AG04449 (cell line): ENCODE results near the gene MEMO1.
A peak's percentile ranks its signal among the peaks of the same experiment; 100 is the strongest.
"Not testable (repeated sequence)": the region's sequence is repeated elsewhere in the genome, so short reads cannot be mapped to it uniquely, and the experiment has no call there.

ENCODE experiments used
- CTCF ChIA-PET: fragments of 350-600 bp; formaldehyde crosslinking; extraction: SDS; loops from one replicate; lab custom pipeline; 2021; ENCODE audit warnings: antibody characterized with exemption; lab: Yijun Ruan, JAX
- POLR2A ChIA-PET: fragments of 400-600, 350-600 bp; formaldehyde crosslinking; extraction: SDS; loops from one replicate; lab custom pipeline; 2020; ENCODE audit warnings: antibody characterized with exemption, inconsistent platforms; lab: Yijun Ruan, JAX
- DNase-seq: peaks from one replicate; pipeline ENCODE4 v3.0.0-alpha.2; 2010; ENCODE audit warnings: low read depth, low spot score
- H3K4me3 ChIP-seq: 2 replicates; pipeline ENCODE4 v1.5.1; 2011; ENCODE audit warnings: low read depth, mild to moderate bottlenecking, control low read depth, low read length
- CTCF ChIP-seq: IDR thresholded peaks from one replicate; pipeline ENCODE4 v1.5.1; 2011; ENCODE audit warnings: mild to moderate bottlenecking, moderate library complexity, low read length, control low read depth, inconsistent platforms; ENCODE audit not compliant: insufficient read depth; ENCODE audit errors: missing control alignments

Gene MEMO1

GRCh38 chr2:32039447-32040219 is 28.8 kb upstream of the MEMO1 start, which contains the start of gene DPY30:
TSS of gene DPY30 (minus strand) at chr2:32039805. CDS start at chr2:32039456, 349 bp downstream.
- DNase-seq = peak; percentile 23
- ChIA-PET POLR2A (interaction anchor here (0.6 to 1.7 kb wide), 8 partner anchors 15 to 131 kb away, joined by 3 to 23 read pairs (median 3); partner anchors contain the start of genes MEMO1, SLC30A6 and SPAST), CTCF (interaction anchor here (0.7 to 1.2 kb wide), 2 partner anchors 18 to 152 kb away, joined by 3 read pairs; no protein-coding TSS in a partner anchor)
- TF ChIP-seq CTCF = no peak
- peak within 1 kb of the TSS; percentile 82 for H3K4me3 ChIP-seq

- DNase-seq, CTCF ChIA-PET, H3K4me3 ChIP-seq: not testable (repeated sequence)
- POLR2A ChIA-PET = interaction anchor here (0.8 kb wide), 1 partner anchor 1888 kb away, joined by 3 read pairs; the partner anchor contains the start of gene YPEL5
These were observed 23.5 kb upstream of the MEMO1 start for GRCh38 chr2:32034198-32034887.

- DNase-seq, CTCF ChIA-PET, H3K4me3 ChIP-seq: not testable (repeated sequence)
- POLR2A ChIA-PET = interaction anchor here (0.7 kb wide), 1 partner anchor 12 kb away, joined by 3 read pairs; no protein-coding TSS in a partner anchor
These were observed 8.1 kb upstream of the MEMO1 start for GRCh38 chr2:32018789-32019482.

GRCh38 chr2:32012872-32013271 is 2.1 kb upstream of the MEMO1 start:
- no peak overlapping the region for H3K4me3 ChIP-seq
- POLR2A ChIA-PET = no interaction called here
- DNase-seq = no peak
- TF ChIP-seq CTCF = no peak
- CTCF ChIA-PET = no interaction called here

- DNase-seq = no peak
- POLR2A ChIA-PET = no interaction called here
- CTCF ChIA-PET = interaction anchor here (0.6 kb wide), 1 partner anchor 16 kb away, joined by 3 read pairs; no protein-coding TSS in a partner anchor
- TF ChIP-seq CTCF = no peak
- H3K4me3 ChIP-seq = peak overlapping the region; percentile 79
These were observed 715 bp upstream of the MEMO1 start for GRCh38 chr2:32011485-32011960.

- DNase-seq, CTCF ChIA-PET: not testable (repeated sequence)
- H3K4me3 ChIP-seq = peak overlapping the region; percentile 81
- POLR2A ChIA-PET = interaction anchor here (0.8 to 1.0 kb wide), 2 partner anchors 15 to 30 kb away, joined by 3 read pairs; partner anchors contain the start of gene DPY30
These were observed 533 bp downstream of the MEMO1 start for GRCh38 chr2:32010280-32010669.

- TF ChIP-seq CTCF = no peak
- no peak for DNase-seq
- ChIA-PET CTCF (interaction anchor here (1.0 kb wide), 1 partner anchor 11 kb away, joined by 3 read pairs; no protein-coding TSS in a partner anchor), POLR2A (interaction anchor here (0.8 to 1.5 kb wide), 2 partner anchors 16 to 30 kb away, joined by 3 read pairs; partner anchors contain the start of gene DPY30)
- peak overlapping the region; percentile 81 for H3K4me3 ChIP-seq
These were observed 1.1 kb downstream of the MEMO1 start for GRCh38 chr2:32009516-32010256.
